Measurements from ENCODE around the gene CELSR1.

DNA sequence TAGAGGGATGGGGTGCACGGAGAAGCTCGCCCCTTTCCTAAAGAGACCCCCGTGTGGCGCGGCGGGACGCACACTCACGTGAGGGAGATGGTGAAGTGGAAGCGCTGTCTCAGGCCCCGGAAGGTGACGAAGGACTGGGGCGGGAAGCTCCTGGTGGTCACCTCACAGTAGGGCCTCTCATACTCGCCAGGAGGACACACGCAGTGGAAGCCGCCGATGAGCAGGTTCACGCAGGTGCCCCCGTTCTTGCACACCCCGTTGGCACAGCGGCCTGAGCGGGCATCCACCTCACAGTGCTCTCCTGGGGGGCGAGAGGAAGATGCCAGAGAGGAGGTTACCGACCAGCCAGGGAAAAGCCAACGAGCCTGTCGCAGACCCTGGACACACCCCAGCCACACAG is 98.3 kb downstream of the CELSR1 start:
- TF ChIP-seq, protein P1, sequence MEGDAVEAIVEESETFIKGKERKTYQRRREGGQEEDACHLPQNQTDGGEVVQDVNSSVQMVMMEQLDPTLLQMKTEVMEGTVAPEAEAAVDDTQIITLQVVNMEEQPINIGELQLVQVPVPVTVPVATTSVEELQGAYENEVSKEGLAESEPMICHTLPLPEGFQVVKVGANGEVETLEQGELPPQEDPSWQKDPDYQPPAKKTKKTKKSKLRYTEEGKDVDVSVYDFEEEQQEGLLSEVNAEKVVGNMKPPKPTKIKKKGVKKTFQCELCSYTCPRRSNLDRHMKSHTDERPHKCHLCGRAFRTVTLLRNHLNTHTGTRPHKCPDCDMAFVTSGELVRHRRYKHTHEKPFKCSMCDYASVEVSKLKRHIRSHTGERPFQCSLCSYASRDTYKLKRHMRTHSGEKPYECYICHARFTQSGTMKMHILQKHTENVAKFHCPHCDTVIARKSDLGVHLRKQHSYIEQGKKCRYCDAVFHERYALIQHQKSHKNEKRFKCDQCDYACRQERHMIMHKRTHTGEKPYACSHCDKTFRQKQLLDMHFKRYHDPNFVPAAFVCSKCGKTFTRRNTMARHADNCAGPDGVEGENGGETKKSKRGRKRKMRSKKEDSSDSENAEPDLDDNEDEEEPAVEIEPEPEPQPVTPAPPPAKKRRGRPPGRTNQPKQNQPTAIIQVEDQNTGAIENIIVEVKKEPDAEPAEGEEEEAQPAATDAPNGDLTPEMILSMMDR (IDR thresholded peaks at IDR 0.05; ENCODE audit: insufficient read depth, low read length) = no peak
- TF ChIP-seq POLR2AphosphoS5 (IDR thresholded peaks at IDR 0.05; ENCODE audit: low read depth) = no peak
